ENCODE data around the gene SGTA.

The SGTA gene

GRCh38 chr19:2754659-2755447 is 28.2 kb downstream of the SGTA start:
- no peak for DNase-seq (ENCODE audit: low read depth in 2 of 2)

DNA sequence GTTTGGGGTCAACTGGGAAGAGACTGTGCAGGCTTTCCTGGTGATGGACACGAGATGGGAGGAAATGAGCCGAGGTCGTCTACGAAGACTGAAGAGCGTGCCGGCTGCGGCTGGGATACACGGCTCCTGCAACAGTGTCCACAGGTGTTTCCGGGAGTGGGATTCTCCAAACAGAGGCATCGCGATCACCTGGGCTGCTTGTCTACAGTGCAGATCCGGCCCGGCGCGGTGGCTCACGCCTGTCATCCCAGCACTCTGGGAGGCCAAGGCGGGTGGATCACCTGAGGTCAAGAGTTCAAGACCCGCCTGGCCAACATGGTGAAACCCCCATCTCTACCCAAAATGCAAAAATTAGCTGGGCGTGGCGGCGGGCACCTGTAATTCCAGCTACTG is 31.6 kb downstream of the SGTA start:
- no peak for DNase-seq (ENCODE audit: low read depth in 2 of 2)

GRCh38 chr19:2750808-2751437 is 32.1 kb downstream of the SGTA start:
- no peak for DNase-seq (ENCODE audit: low read depth in 2 of 2)

- DNase-seq (ENCODE audit: low read depth in 2 of 2): no peak
Measured at GRCh38 chr19:2747349-2747748, 35.7 kb downstream of the SGTA start.

DNA sequence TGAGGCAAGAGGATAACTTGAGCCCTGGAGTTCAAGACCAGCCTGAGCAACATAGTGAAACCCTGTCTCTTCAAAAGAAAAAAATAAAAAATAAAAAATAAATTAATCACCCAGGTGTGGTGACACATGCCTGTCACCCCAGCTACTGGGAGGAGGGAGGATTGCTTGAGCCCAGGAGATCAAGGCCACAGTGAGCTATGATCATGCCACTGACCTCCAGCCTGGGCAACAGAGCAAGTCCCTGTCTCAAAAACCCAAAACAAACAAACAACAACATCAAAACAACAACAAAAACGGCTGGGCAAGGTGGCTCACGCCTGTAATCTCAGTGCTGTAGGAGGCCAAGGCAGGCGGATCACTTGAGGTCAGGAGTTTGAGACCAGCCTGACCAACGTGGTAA is 39.0 kb downstream of the SGTA start:
- no peak for DNase-seq (ENCODE audit: low read depth in 2 of 2)

DNA sequence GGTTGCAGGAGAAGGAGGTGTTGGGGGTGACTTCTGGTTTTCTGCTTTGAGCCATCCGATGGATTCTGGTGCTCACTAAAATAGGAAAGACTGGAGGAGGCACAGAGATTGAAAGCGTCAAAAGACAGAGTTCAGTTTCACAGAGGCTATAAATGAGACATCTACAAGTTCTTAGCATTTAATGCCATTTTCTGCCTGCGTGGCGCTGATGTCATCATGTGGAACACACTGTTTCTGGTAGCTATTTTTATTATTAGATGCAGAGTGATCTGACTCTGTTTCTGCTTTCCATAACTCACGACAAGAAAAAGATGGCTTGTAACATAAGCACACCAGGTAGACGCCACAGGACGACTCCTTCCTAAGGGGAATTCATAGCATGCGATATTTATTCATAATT is 40.0 kb downstream of the SGTA start:
- DNase-seq (ENCODE audit: low read depth in 2 of 2): no peak

DNA sequence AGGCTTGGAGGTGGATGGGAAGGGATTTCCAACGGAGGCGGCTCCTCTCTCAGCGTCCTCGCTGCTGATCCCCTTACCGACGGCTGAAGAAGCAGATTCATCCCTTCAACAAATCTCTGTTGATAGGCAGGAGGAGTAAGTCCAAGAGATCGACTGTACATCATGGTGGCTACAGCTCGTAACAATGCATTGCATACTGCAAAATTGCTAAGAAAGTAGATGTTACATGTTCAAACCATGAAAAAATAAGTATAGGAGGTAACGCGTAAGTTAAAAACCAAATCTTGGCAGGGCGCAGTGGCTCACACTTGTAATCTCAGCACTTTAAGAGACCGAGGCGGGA is 42.8 kb downstream of the SGTA start:
- no peak for DNase-seq (ENCODE audit: low read depth in 2 of 2)

DNA sequence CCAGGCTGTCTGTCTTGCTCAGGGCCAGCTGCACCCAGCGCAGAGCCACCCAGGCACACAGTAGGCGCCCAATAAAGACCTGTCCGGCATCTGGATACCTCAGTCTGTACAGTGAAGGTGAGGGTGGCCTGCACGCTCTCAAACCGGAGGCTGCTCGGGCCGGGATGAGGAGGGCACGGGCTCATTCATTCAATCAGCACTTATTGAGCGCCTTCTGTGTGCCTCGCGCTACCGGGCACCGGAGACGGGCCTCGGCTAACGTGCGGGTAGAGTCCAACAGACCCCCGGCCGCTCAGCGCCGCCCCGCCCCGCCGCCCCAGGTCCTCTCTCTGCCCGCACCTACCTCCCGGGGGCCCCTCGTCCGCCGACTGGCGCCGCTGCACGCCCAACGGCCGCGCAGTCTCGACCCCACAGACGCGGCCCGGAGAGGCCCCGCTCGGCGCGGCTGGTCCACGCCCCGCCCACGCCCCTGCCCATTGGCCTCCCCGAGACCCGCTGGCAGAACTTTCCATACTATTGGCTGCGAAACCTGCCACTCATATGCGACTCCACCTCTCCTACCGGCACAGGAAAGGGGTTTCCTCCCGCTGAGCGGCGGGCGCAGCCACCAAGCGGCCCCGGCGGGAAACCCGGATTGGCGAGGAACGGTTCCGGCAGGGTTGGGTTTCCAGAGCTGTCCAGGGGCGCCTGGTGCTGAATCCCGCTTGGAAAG is 43.3 kb downstream of the SGTA start, which contains the start of gene SLC39A3:
SLC39A3 (minus strand) TSS at position 416 of the 712 bp plus-strand sequence. CDS start 2,760 bp downstream, outside the sequence.
- DNase-seq (ENCODE audit: low read depth in 2 of 2): peak; percentile 98 to 100

DNA sequence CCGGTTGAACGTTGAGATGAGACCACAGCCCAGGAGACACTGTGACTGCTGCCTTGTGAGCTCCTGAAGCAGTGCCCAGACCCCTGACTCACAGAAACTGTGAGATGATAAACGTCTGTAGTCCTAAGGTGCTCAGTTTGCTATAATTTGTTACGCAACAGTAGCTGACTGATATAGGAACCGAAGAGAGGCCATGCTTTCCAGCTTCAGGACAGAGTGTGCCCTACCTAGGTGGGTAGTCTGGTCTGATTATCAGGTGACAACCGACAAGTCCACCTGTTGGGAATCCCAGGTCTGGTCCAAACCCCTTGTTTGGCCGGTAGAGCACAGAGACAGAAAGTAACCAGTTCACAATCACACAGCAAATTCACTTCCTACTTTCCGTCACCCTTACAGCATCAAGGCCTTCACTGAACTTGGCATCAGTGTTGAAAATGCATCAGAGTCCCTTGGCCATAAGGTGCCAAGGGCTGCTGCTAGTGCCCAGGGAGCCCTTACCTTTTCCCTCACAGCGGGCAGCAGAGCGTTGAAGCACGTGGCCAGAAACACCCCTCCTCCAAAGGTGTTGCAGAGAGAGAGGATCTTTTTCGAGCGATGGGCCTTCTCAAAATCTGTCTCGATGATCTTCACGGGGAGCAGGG is 46.4 kb downstream of the SGTA start:
- DNase-seq (ENCODE audit: low read depth in 2 of 2): no peak

DNA sequence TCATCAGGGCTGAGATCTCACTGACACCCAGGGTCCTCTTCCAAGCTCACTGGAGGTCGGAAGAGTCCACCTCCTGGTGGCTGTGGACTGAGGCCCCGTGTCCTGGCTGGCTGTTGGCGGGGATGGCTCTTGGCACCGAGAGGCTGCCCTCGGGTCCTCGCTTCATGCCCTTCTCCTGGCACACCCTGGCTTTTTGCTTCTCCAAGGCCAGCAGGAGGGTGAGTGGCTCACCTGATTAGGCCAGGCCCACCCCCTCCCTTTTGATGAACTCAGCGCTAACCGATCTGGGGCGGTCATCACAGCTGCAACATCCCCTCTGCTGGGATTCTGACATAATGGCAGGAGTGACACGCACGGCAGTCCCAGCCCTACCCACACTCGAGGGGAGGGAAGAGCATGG is 47.7 kb downstream of the SGTA start:
- no peak for DNase-seq (ENCODE audit: low read depth in 2 of 2)

DNA sequence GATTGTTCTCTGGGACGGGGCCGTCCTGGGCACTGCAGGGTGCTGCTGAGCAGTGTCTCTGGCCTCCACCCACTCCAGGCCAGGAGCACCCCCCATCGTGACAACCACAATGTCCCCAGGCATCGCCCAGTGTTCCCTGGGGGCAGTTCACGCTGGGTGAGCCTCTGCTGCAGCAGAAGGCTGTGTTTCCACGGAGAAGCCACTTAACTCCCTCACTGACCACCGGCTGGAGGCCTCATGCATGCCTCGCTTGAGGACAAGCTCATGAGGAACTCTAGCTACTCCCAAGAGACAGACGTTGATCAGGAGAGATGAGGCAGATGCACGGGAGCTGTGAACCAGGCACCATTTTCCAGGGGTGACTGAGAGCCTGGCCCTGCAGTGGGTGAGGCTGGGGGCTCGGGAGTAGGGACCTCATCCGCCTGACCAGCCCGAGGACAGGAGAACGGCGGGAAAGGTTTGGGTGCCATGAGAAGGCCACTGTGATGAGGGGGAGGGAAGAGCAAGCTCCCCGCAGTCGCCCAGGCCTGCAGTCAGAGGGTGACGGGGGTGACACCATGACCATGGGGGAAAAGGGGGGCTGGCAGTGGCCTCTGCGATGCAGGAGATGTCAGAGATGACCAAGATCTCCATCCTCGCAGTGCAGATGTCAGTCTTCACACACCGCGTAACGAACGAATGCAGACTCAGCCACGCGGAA is 48.3 kb downstream of the SGTA start:
- no peak for DNase-seq (ENCODE audit: low read depth in 2 of 2)

- no peak for DNase-seq (ENCODE audit: low read depth in 2 of 2)
Measured at GRCh38 chr19:2733930-2734588, 49.0 kb downstream of the SGTA start.

DNA sequence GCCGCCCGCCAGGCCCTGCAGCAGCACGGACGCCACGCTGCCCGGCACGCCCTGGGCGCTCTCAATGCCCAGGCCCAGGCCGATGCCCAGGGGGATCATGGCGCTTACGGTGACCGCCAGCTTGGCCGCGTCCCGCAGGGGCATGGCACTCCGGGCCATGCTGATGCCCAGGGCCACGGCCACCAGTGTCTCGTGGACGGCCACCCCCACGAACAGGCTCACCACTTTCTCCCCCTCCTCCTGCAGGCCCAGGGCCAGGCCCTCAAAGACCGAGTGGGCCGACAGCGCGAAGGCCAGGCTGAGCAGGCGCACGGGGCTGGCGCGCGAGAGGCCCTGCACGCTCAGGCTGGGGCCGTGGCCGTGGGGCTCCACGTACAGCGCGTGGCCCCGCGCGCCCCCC is 50.2 kb downstream of the SGTA start:
- no peak for DNase-seq (ENCODE audit: low read depth in 2 of 2)

GRCh38 chr19:2732157-2732725 is 50.8 kb downstream of the SGTA start:
- no peak for DNase-seq (ENCODE audit: low read depth in 2 of 2)

GRCh38 chr19:2731181-2731995 is 51.7 kb downstream of the SGTA start:
- no peak for DNase-seq (ENCODE audit: low read depth in 2 of 2)

DNA sequence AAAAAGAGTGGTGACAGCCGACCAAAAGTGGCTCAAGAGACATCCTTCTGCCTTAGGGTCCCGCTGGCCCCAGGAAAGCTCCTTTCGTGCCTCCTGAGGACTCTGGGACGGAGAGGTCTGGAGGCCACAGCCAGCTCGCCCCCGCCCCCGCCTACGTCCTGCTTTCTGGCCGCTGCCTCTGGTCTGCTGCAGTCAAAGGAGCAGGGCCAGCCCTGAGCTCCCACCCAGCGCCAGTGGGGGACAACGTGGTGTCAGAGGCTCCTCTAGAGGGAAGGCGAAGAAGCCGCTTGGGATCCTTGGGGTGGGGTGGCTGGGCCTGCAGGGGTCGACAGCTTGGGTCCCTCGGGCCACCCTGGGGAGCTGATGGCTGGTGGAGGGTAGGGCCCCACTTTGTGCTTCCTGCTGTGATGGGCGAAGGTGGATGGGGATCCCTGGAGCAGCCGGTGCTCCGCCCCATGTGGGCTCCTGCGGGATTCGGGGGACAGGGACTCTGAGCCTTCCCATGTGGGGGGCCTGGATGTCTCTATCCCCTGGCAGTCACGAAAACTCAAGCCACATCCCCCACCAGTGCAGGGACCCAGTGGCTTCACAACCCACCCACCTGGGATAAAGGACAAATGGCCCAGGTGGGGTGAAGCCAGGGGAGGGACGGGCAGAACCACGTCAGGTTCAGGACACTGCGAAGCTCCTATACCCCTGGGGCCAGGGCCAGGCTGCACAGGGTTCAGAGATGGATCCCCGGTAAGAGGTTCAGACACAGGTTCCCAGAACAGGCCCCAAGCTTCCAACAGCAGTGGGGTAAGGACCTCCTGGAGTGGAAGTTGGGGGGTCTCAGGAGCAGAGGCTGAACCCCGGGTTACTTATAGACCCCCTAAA is 52.9 kb downstream of the SGTA start:
- no peak for DNase-seq (ENCODE audit: low read depth in 2 of 2)

DNA sequence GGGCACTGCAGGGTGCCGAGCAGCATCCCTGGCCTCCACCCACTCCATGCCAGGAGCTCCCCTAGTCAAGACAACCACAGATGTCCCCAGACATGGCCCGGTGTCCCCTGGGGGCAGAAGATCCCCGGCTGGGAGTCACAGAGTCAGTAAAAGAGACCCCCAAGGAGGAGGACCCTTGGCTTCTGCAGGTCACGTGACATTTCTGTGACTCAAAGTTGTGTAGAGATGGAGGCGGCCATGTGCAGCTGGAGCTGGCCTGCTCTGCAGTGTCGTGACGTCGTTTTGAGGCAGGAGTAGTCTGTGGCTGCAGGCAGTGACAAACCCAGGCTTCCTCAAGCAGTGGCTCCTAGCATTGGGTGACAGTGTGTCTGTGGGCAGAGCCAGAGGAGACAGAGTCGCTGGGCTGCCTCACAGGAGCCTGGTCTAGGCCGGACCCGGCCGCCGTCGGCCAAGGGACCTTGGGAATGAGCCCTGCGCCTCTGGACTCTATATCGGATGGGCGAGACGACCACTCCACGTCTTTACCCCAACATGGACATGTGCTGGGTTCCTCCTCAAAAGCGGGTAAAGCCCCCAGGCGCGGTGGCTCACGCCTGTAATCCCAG is 54.2 kb downstream of the SGTA start:
- DNase-seq (ENCODE audit: low read depth in 2 of 2): no peak

DNA sequence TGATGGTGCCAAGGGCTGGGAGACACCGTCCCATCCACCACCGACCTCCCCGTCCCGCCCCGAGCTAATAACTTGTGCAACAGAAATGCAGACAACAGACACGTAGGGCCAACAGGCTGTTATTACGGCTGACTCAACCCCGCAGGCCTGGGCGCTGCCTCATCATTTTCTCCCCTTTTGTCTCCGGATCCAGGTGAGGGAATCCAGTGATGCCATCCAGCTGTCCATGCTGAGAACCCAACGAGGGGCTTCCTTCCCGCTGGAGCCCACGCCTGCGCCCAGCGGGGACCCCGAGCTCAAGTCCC is 55.5 kb downstream of the SGTA start:
- DNase-seq (ENCODE audit: low read depth in 2 of 2): no peak

Data from stimulated activated CD4-positive, alpha-beta T cell treated with anti-CD3 and anti-CD28 coated beads, Interleukin-15, amount 100 ng/mL, for 48 hours (primary cell).